GM18868 (cell line): ENCODE results near the gene HOXA3.
A peak's percentile ranks its signal among the peaks of the same experiment; 100 is the strongest.

Experiments used
- ATAC-seq: cut with Tn5 transposase; IDR thresholded peaks from one replicate; pipeline ENCODE4 v1.9.1; 2021; ENCODE audit warnings: mild to moderate bottlenecking, moderate library complexity; ENCODE audit not compliant: unreplicated experiment

The HOXA3 gene

GRCh38 chr7:27157702-27158431 lies 5.5 kb upstream of the HOXA3 start:
- ATAC-seq = no peak

DNA sequence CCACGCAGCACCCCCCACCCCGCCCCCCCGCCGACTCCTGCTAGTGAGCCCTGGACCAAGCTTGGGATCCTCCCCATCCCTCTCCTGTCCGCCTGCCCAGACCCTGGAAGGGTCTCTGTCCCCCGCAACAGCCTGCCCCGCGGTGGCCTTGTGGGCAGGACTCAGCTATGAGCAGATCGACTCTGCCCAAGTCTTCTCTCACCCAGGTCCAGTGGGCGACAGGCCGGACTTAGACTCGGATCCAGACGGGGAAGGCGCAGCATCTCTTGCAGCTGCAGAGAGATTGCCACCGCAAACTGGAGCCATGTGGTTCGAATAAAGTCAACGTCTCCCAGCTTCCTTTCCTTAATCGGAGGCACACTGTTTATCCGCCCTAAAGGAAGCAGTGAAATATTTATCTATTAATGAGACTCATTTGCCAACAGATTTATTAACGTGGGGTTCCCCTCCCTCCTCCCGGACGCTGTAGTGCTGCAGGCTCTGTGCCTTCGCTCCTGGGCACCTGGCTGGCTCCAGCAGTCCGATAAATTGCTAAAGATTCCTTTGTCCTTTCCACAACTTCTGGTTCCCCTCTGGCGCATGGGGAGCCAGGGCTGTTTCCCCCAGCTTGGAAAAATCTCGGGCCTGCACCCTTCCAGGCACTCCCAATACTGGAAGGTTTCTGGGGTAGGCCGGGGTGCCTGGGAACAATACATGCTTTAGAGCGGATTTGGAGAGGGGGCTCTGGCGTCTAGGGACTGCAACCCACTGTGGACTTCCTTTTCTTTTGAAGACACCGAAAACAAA lies 4.7 kb upstream of the HOXA3 start:
- ATAC-seq = no peak

GRCh38 chr7:27156508-27156898 lies 4.1 kb upstream of the HOXA3 start, which contains the start of gene HOXA7:
Gene HOXA7, minus strand, starts transcription at chr7:27156675. Its CDS starts 130 bp downstream, at chr7:27156545.
- no peak for ATAC-seq

GRCh38 chr7:27155816-27156507 lies 3.6 kb upstream of the HOXA3 start:
- ATAC-seq = no peak

DNA sequence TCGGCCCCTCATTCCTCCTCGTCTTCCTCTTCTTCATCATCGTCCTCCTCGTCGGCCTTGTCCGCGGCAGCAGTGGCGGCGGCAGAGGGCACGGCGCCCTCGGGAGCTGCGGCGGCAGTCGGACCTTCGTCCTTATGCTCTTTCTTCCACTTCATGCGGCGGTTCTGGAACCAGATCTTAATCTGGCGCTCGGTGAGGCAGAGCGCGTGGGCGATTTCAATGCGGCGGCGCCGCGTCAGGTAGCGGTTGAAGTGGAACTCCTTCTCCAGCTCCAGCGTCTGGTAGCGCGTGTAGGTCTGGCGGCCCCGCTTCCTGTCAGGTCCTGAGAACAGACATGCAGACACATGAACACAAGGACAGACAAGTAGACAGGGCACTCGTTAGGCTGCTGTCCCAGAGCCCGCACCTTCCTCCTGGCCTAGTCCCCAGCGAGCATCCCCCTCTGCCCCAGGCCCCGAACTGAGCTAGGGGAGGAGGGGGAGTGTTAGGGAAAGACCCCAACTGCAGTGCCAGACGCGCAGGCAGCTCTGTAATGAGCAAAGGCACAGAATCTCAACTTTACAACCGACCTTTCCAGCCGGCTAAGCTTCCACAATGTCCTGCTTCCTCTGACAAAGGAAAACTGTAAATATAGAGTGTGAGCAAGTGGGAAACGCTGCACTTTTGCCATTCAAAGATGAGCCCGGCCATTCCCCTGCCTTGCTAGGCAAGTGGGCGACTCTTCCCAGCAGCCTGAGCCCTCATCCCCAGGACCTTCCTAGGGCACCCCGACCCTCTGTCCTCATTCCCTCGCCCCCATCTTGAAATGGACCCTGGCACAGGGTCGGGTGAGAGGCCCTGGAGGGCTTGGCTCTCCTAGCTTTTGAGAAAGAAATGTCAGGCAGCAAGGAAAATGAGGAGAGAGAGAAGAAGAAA lies 2.8 kb upstream of the HOXA3 start:
- ATAC-seq = no peak

DNA sequence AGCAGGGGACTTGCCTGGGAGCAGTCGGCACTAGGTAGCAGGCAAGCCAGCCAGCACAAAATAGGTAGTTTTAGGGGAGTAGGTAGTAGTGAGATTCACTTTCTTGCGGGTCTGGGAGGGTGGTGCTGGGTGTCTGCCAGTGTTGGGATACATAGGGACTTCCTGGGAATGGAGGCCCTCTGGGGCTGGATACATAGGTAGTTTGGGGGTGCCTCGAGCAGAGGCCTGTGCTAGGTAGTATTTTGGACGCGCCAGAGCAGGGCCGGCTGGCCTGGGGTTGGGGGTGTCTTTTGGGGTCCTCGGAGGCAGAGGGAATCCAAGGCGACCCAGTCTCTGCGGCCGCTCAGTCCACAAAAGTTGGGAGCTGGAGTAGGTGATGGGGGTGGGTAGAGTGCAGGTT lies 2.0 kb upstream of the HOXA3 start:
- ATAC-seq = no peak

DNA sequence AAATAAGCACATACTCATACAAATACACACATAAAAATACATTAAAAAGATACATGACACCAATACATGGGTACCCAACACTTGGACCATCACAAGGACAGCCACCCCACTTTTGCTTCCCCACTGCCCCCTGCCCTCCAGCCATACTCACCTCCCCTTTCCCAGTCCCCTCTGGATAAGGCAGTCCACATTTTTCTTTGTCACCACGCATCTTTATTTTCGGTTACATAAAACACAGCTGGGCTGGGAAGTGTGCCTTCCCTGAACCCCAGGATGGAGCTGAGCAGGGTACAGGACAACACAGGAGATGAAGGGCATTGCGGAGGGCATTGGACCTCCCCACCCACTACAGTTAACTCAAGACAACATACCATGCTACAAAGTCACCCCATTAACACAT lies 1.1 kb upstream of the HOXA3 start:
- ATAC-seq = no peak

GRCh38 chr7:27152816-27153442 lies 546 bp upstream of the HOXA3 start:
- ATAC-seq = no peak

DNA sequence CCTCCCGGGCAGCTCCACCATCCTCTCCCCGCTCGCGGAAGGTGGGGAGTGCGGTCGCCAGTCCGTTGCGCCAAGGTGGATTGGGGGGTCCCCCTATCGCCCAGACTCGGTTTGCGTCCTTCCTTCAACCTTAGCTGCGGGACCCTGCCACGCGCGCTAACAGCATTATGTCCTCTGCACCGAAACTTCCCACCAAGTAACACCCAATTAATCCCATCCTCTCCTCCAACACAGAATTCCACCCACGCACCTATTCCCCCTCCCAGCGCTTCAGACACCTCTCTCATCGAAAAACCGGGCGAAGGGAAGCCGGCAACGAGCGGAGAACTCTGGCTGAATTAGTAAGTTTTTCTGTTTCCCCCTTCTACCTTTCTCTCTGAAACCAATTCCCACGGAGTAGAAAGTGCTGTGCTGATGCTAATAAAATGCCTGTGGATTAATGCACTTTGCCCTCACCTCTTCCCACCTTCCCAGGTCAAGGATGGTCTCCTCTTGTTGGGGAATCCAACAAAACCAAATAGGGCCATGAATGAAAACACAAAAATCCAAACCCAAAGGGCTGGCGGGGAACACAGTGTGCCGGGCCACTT lies 947 bp downstream of the HOXA3 start:
- ATAC-seq = no peak

GRCh38 chr7:27150568-27151340 lies 1.6 kb downstream of the HOXA3 start:
- peak; percentile 89 for ATAC-seq

GRCh38 chr7:27149842-27150567 lies 2.4 kb downstream of the HOXA3 start:
- ATAC-seq = peak; percentile 13

DNA sequence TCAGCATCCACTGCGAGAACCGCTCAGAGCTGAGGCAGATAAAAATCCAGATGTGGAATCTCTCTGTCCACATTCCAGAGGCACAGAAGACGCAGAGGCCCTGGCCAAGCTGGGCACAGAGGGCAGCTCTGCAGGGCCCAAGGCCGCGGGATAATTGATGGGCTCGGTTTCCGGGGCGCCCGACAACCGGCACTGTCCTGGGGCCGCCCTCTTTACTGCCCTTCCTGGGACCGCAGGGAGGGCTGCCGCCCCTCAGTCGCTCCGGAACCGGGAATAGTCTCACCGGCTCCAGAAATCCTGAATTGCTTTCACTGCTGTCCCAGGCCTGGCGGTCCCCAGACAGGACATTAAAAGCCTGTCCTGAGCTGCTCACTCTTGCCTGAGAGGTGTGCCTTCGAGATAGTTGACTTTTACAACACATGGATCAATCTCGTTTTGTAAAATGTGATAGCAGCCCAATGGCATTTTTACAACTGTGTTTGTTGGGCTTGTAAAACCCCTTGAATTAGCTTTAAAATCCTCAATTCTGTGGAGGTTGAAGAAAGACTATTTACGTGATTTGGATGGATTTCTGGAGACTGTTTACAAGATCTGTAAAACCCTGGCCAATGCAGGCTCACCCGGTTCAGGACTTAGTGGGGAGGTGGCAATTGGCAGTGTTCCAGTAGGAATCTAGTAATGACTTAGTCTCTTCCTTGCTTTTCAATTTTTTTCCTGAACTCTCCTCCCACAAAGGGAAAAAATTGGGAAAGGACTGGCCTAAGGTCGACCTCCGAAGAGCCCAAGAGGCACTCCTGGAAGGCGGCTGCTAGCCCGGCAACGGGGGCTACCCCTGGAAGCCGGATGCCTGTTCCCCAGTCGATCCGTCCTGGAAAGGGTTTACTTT lies 3.4 kb downstream of the HOXA3 start:
- no peak for ATAC-seq

- ATAC-seq = no peak
These were observed 4.2 kb downstream of the HOXA3 start for GRCh38 chr7:27148031-27148755.

DNA sequence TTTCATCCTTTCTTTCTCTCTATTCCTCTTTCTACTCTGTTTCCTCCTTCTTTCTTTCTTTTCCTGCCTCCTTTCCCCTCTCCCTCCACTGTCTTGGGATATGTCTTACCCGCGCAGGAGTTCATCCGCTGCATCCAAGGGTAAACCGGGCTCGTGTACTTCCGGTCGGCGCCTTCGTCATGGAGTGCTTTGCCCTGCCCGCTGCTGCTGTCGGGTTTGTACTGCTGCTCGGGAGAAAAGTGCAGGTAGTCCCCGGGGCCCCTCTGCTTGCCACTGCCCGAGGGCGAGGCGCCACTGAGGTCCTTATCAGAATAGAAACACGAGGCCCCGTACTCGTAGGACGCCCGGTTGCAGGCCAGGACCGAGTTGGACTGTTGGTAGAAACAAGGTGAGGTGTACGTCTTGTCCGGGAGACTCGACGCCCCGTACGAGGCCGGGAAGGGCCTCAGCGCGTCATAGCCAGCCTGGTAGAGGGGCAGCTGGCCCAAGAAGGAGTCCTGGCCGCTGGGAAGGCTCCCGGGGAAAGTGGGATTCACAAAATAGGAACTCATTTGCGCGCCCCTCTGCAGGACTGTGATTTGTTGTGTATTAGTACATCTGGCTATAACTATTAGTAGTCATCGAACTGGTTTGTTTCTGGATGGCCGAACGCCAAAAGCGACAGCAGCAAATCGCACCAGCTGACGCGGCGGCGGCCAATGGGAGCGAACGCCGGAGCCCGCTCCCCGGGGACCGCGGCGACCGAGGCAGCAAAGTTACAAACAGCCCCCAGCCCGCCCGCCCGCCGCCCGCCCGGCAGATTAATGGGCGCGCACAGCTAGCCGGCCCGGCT lies 5.0 kb downstream of the HOXA3 start, which contains the start of gene HOXA6:
TSS of gene HOXA6 (minus strand) at position 576 of the 832 bp plus-strand sequence. CDS start at position 551, 25 bp downstream.
- ATAC-seq = no peak

DNA sequence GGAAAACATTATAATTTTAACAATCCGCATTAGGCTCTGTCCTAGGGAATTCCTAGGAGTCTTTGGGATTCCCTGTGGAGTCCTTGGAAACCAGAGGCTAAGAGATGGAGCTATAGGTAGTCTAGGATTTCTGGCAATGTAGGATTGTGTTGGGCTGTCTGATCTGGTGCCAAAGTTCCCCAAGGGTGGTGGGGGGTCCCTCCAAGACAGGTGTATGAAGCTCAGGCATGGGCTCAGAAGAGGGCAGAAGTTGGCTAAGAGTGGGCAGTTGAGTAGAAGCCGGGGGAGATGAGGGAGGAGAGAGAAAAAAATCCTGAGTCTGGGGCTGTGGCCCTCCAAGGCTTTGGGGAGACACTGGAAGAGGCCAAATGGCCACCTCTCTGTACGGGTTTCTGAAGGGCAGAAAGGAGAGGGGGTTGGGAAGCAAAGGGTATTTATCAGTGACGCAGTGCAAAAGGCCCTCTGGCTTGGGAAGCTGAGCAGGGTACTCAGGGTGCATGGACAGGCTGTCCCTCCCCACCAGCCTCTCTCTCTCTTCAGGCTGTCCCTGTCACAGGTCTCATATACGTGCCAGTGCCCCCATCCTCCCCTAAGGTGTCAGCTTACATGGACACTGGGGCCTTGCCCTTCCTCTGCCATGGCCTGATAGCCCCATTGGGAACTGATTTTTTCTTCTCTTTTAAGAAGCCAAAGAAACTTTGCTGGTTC lies 5.7 kb downstream of the HOXA3 start:
- ATAC-seq = no peak
